NCI-H524 (cell line): ENCODE measurements around the gene BCDIN3D.

Experiments
- DNase-seq, 2 experiments: peaks; one replicate each; lab custom pipeline; 2025; lab: John Stamatoyannopoulos, UW

BCDIN3D gene

DNA sequence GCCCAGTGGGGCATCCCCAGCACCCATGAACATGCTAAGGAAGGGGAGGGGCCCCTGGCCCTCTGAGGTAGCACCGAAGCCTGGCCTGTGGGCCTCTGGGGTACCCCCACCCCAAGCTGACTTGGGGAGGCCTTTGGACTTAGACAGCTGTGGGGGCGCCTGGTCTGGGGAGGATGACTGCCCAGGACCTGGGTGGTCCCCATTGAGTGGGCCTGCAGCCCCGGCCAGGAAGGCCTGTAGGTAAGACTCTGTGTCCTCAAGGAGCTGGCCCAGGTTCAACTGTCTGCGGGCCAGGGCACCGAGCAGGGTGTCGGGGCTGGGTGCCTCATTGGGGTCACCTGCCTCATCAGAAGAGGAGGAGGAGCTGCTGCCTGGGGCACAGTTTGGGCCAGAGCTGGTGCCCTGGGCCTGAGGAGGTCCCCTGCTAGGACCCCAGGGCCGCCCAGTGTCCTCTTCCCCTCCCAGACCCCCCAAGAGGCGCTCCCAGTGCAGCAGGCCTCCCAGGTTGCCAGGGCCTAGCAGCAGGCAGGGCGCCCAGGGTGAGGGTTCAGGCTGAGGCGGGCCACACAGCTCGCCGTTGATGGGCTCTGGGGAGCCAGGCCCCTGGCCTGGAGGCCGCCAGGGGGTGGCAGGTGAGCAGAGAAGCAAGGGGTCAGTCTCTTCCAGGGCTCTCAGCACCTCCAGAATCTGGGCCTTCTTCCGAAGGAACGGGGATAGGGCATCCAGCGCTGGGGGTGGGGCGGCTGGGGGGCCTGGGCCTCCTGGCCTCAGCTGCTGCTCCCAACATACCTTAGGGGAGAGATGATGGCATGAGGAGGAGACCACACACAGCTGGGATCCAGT lies 46.1 kb downstream of the BCDIN3D start:
- DNase-seq, result no peak

DNA sequence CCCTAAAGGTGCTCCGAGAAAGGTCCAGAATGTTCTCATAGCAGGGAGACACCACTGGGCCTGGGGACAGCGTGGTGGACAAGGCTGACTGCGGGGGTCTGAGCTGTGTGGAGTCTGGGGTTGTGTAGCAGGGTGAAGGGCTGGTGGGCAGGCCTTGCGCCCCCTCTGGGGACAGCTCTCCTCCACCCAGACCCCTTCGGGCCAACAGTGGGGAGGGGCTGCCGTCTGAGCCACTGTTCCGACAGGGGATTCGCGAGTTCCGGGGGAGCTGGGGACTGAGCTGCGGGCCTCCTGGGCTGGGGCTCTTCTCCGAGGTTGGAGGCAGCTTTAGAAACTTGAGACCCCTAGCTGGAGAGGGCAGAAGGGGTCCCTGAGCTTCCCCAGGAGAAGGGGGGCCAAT lies 46.8 kb downstream of the BCDIN3D start:
- DNase-seq, result no peak

DNA sequence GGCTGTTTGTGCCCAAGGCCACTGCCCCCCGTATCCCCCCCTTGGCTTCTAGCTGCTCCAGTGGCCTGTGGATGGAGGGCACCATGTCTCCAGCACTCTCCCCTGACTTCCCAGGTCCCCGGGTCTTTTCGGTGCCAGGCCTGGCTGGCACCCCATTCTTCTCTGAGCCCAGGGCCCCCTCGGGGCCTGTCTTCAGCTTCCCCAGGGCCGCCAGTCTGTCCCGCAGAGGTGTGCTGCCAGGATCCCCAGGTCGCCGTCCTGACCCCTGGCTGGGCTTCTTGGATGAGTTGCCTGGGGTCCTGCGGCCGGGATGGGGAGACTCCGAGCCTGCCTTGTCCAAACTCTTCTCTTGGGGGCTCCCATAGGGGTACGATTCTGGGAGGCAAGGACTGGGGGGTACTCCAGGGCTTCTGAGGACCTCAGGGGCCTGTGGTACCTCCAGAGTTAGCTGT lies 47.2 kb downstream of the BCDIN3D start:
- DNase-seq, result no peak

DNA sequence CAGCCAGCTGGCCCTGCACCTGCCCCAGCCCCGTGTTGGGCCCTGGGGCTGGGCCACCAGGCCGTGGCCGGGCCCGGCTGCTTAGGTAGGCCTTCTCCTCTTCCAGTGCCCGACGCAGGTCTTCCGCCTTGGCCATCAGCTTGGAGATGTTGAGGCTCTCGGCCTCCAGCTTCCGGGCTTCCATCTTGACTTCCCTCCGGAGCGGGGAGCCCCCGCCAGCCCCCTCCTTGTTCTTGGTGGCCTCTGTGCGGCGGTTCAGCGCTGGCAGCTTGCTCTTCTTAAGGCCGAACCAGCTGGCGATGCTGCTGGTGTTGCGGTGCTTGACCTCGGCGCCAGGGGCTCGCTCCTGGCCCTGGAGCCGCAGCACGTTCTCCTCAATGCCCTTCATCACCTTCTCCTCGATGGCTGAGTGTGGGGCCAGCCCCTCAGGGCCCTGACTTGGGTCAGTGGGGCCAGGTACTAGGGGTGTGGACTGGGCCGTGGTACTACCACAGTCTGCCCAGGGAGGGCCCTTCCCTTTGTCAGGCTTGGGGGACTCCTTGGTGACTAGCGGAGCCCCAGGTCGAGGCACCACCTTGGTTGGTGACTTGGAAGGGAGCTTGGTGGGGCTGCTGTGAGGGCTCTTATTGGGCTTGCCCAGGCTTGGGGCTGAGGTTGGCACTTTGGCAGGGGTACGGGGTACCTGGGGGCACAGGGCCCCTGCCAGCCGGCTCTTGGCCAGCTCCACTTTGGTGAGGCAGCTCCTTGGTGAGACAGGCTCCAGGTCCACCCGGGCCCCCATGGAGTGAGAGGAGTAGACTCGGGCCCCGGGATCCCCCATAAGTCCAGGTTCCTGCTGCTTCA lies 47.9 kb downstream of the BCDIN3D start:
- no peak for DNase-seq

DNA sequence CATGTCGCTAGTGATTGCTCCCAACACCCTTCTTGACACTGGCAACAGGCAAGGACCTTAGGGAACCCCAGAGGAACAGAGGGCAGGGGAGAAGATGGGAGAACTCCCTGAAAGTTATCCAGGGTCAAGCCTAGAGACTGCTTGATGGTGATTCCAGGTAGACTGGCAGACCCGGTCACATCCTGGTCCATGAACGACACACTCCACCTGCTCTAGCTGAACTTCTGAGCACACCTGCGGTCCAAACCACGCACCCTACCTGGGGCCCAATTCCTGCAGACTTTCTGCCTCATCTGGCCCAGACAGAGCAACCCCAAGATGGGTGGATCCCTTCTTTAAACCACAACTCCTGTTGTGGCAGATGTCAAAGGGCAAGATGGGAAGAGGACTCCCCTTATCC lies 48.9 kb downstream of the BCDIN3D start:
- DNase-seq, result no peak

DNA sequence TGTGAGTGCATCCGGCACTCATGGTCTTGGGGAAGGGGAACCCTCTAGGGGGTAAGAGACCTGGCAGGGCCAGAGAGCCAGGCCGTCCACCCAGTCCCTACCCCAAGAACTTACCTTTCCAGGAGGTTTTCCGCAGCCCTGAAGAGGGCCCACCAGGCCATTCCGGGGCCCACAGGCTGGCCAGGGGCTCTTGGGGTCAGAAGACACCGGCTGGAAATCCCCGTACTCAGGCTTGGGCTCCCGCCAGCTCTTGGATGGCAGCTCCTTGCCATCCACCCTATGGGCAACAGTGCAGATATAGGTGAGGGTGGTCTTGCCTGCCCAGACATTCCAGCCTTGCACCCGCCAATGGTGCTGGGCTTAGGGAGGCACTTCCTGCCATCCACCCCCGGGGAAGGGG lies 49.3 kb downstream of the BCDIN3D start:
- no peak for DNase-seq

DNA sequence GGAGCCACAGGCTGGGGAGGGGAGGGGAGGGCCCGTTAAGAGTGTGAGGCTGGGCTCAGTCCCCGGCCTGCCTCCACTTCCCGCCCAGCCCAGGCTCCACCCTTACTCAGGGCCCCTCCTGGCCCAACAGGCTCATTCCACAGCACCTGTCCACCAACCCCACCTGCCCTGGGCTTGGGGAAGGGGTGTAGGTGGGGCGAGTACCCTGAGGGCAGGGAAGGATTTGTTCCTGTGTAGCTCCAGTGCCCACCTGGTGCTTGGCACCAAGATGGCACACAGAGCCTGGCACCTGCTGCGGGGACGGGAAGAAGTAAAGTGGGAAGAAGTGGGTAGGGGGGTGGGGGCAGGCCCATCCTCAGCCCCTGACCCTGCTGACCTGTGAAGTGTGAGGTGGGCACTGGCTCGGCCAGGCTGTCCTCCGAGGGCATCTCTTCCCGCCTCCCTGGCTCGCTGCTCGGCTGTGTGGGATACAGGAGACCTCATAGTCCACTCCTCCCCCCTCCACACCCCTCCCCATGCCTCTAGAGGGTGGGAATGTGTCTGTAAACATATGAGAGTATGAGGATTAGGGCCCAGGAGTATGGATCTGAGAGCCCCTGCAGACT lies 49.8 kb downstream of the BCDIN3D start:
- no peak for DNase-seq

DNA sequence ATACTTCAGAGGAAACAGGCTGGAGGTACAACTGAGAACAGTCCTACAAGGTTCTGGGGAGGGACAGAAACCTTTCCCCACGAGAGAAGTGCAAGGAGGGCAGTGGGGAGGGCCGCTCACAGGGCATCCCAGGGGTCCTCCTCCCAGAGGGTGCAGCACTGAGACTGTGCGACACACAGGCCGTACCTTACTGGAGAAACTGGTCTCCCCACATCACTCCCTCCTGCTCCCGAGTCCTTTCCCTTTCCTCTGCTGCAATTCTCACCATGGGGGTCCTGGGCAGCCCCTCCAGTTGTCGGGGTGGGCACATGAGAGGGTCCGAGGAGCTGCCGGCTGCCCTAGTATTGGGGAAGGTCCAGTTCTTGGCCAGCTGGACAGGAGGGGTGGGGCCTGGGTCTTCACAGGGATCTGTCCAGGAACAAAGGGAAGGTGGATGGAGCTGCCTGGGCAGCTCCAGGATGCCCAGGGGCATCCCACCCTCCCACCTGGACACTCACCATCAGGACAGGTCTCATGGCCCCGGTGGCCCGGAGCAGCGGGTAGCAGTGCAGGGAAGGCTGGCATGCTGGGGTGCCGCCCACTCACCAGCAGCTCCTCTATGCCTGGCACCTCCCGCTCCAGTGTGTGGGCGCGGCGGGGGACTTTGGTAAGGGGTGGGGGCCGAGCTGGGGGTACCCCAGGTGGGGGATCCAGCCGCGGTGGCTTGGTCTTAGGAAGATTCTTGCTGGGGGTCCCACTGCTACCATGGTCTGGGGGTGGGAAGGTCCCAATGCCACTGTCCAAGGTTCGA lies 50.5 kb downstream of the BCDIN3D start:
- DNase-seq, result no peak

DNA sequence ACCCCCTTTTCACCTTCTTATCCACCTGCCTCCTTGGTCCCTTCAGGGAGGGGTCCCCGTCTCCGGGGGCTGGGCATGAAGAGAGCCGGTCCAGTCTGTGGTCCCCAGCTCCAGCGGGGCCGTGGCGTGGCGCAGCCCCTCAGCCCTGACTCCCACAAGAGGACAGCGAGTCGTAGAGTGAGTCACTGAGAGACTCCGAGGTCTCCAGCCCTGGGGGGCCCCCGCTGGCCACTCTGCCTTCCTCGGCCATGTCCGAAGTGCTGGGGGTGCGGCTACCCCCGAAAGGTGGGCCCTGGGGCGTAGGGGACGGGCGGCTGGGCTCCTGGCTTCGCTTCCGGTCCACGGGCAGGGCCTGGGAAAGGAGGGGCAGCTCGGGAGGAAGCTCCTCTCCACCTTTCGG lies 51.2 kb downstream of the BCDIN3D start:
- DNase-seq, result no peak

DNA sequence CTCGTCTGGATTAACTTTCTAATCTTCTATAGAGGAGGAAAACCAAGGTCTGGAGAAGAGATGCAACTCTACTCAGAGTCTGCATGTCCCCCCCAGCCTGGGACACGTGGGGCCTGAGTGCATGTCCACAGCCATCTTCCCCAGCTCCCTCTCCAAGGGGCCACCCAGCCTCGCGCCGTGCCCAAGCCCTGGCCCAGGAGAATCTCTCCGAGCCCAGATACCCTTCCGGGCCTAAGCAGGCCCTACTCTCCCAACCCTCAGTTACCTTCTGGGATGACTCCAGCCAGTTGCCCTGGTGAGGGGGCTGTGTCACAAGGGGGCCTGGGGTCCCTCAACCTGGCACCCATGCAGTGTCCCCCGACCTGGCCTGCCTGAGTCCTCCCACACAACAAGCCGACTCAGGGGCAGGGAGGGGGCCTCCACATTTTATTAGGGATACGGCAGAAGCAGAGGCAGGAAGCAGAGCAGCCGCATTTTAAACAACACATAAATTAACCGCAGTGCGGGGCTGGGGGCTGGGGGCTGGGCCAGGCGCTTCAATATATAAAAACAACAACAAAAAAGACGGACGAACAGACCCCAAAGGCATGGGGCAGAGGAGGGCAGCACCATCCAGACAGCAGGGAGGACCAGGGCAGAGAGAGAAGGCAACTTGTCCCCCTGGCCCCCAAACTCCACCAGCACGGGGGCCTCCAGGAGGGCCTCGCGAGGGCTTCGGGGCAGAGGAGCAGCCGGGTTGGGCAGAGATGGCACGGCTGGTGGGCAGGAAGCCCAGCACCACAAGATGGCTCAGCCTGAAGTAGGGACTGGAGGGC lies 52.0 kb downstream of the BCDIN3D start:
- no peak for DNase-seq

DNA sequence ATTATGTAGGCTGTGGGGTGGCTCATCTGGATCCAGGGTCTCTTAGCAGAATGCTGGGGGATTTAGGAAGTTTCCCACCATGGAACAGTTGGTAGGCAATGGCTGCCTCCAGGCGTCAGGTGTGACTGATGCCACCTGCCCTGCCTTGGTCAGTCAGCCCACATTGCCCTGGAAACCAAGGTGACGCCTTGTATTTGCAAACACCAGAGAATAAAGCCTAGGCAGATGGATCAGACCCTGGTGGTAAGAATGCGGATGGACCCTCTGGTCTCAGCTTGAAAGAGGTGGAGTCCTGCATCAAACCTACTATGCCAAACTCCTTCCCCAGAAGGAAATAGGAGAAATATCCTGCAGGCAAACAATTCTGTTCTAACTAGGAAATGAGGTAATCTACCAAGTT lies 52.9 kb downstream of the BCDIN3D start:
- no peak for DNase-seq

DNA sequence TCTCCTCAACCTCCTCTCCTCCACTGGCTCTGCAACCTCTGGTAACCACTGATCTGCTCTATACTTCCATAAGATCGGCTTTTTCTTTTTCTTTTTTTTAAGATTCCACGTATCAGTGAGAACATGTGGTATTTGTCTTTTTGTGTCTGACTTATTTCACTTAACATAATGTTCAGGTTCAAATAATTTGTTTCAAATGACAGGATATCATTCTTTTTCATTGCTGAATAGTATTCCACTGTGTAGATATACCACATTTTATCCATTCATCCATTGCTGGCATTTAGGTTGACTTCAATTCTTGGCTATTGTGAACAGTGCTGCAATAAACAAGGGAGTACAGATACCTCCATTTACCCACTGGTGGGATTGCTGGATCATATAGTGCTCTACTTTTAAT lies 55.2 kb downstream of the BCDIN3D start:
- no peak for DNase-seq
